ENCODE data around the gene FGF21.
A peak's percentile ranks its signal among the peaks of the same experiment; 100 is the strongest.
"Not testable (repeated sequence)": the region's sequence is repeated elsewhere in the genome, so short reads cannot be mapped to it uniquely, and the experiment has no call there.

FGF21 gene

GRCh38 chr19:48777139-48777538 lies 21.8 kb downstream of the FGF21 start:
- H3K4me3 ChIP-seq (ENCODE audit: control insufficient read depth, low read depth, low read length): no peak overlapping the region
- TF ChIP-seq CTCF (conservative IDR thresholded peaks at IDR 0.05; ENCODE audit: control insufficient read depth, insufficient read depth, low read depth, low read length): no peak
- no peak for DNase-seq (ENCODE audit: low read depth)

GRCh38 chr19:48777720-48778119 lies 22.4 kb downstream of the FGF21 start:
- no peak for DNase-seq (ENCODE audit: low read depth)
- no peak for TF ChIP-seq CTCF (conservative IDR thresholded peaks at IDR 0.05; ENCODE audit: control insufficient read depth, insufficient read depth, low read depth, low read length)
- no peak overlapping the region for H3K4me3 ChIP-seq (ENCODE audit: control insufficient read depth, low read depth, low read length)

- DNase-seq (ENCODE audit: low read depth): no peak
- TF ChIP-seq CTCF (conservative IDR thresholded peaks at IDR 0.05; ENCODE audit: control insufficient read depth, insufficient read depth, low read depth, low read length): no peak
Measured at GRCh38 chr19:48779636-48780035, 24.3 kb downstream of the FGF21 start.

GRCh38 chr19:48780631-48781391 lies 25.5 kb downstream of the FGF21 start:
- peak; percentile 59 for DNase-seq (ENCODE audit: low read depth)

More at GRCh38 chr19:48779636-48780035, 24.3 kb downstream of the FGF21 start:
- H3K4me3 ChIP-seq (ENCODE audit: control insufficient read depth, low read depth, low read length): no peak overlapping the region

GRCh38 chr19:48784527-48784926 lies 29.2 kb downstream of the FGF21 start:
- DNase-seq (ENCODE audit: low read depth): no peak
- no peak overlapping the region for H3K4me3 ChIP-seq (ENCODE audit: control insufficient read depth, low read depth, low read length)
- TF ChIP-seq CTCF (conservative IDR thresholded peaks at IDR 0.05; ENCODE audit: control insufficient read depth, insufficient read depth, low read depth, low read length): no peak

More at GRCh38 chr19:48780631-48781391, 25.5 kb downstream of the FGF21 start:
- no peak overlapping the region for H3K4me3 ChIP-seq (ENCODE audit: control insufficient read depth, low read depth, low read length)
- no peak for TF ChIP-seq CTCF (conservative IDR thresholded peaks at IDR 0.05; ENCODE audit: control insufficient read depth, insufficient read depth, low read depth, low read length)

GRCh38 chr19:48786422-48786821 lies 31.1 kb downstream of the FGF21 start:
- not testable (repeated sequence) for DNase-seq (ENCODE audit: low read depth); H3K4me3 ChIP-seq (ENCODE audit: control insufficient read depth, low read depth, low read length)

GRCh38 chr19:48787331-48787730 lies 32.0 kb downstream of the FGF21 start:
- DNase-seq (ENCODE audit: low read depth); H3K4me3 ChIP-seq (ENCODE audit: control insufficient read depth, low read depth, low read length): not testable (repeated sequence)

GRCh38 chr19:48793271-48793670 lies 37.9 kb downstream of the FGF21 start:
- TF ChIP-seq CTCF (conservative IDR thresholded peaks at IDR 0.05; ENCODE audit: control insufficient read depth, insufficient read depth, low read depth, low read length): no peak
- no peak for DNase-seq (ENCODE audit: low read depth)
- no peak overlapping the region for H3K4me3 ChIP-seq (ENCODE audit: control insufficient read depth, low read depth, low read length)

Data from fibroblast of mammary gland (primary cell).